GM19397 (cell line): Measurements from ENCODE around the gene TSEN2.
"Not testable (repeated sequence)": the region's sequence is repeated elsewhere in the genome, so short reads cannot be mapped to it uniquely, and the experiment has no call there.

Experiments
- ATAC-seq: cut with Tn5 transposase; IDR thresholded peaks from one replicate; pipeline ENCODE4 v1.9.1; 2021; ENCODE audit warnings: mild to moderate bottlenecking, moderate library complexity; ENCODE audit not compliant: unreplicated experiment

The TSEN2 gene

GRCh38 chr3:12451960-12452359 lies 32.3 kb upstream of the TSEN2 start:
- no peak for ATAC-seq

- ATAC-seq = no peak
Observed at GRCh38 chr3:12452361-12453330, 31.6 kb upstream of the TSEN2 start.

DNA sequence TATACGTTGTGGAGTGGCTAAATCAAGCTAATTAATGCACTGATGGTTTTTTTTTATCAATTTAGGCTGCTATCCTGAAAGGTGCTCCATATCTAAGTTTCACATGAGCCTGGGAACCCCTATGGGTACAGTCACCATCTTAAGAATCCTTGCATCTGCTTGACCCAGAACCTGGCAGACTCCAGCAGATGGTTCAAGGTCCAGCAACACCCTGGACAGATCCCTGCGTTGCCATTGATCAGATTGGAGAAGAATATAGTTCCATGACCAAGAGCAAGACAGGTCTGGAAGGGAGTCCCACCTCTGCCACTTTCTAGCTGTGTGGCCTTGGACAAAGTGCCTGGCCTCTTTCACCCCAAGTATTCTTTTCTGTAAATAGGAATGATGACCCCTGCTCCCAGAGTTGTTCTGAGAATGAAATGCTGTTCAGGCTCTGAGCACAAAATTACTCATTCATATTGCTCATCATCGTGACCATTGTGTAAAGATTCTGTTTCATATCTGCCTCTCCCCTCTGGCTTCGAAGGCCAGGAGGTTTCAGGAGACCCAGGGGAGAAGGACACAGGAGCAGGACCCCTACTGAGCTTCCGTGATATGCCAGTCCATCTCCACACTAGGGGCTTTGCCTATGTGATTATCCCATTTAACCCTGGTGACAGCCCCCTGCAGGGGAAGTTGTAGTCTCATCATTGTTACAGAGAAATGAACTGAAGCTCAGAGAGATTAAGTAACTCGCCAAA lies 30.0 kb upstream of the TSEN2 start:
- no peak for ATAC-seq

GRCh38 chr3:12454816-12455121 lies 29.5 kb upstream of the TSEN2 start:
- no peak for ATAC-seq

- ATAC-seq = no peak
Observed at GRCh38 chr3:12455740-12456139, 28.5 kb upstream of the TSEN2 start.

DNA sequence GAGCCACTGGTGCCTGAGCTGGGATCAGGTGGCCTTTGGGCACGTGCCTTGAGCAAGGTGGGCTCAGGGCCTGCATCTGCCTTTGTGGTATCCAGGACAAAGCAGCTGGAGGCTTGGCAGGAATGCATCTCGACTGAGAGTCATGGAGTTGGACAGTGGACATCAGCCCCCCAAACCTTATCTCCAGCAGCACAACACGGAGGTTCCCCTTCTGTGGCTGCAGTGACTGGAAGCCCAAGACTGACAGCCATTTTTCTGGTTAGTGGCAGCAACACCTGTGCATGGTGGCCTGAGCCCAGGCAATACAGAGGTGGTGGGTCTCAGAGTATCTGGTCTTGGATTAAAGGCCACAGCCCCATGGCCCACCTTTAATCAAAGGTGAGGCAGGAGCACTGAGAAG lies 27.8 kb upstream of the TSEN2 start:
- no peak for ATAC-seq

DNA sequence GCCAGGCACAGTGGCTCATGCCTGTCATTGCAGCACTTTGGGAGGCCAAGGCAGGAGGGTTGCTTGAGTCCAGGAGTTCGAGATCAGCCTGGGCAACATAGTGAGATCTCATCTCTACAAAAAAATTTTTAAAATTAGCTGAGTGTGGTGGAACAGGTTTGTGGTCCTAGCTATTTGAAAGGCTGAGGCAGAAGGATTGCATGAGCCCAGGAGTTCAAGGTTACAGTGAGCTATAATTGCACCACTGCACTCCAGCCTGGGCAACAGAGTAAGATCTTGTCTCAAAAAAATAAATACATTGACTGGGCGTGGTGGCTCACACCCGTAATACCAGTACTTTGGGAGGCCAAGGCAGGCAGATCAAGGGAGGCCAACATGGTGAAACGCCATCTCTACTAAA lies 26.9 kb upstream of the TSEN2 start:
- ATAC-seq = not testable (repeated sequence)

DNA sequence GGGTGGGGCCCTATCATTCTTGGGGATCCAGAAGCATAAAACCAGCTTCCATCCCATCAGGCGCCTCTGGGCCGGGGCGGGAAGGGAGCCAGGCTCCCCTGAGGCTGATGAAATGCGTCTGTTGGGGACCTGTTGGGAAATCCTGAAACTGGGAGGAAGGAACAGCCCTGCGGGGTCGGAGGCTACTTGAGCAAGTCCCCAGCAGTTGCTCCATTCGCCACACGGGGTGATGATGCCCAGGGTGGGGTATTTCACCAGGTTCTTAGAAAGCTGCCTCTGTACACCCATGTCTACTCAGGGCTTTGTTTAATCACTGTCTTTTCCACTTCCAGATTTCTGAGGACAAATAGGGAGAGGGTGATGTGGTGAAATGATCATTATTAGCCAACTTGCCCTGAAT lies 25.4 kb upstream of the TSEN2 start:
- no peak for ATAC-seq

GRCh38 chr3:12460127-12460526 lies 24.2 kb upstream of the TSEN2 start:
- ATAC-seq = no peak

DNA sequence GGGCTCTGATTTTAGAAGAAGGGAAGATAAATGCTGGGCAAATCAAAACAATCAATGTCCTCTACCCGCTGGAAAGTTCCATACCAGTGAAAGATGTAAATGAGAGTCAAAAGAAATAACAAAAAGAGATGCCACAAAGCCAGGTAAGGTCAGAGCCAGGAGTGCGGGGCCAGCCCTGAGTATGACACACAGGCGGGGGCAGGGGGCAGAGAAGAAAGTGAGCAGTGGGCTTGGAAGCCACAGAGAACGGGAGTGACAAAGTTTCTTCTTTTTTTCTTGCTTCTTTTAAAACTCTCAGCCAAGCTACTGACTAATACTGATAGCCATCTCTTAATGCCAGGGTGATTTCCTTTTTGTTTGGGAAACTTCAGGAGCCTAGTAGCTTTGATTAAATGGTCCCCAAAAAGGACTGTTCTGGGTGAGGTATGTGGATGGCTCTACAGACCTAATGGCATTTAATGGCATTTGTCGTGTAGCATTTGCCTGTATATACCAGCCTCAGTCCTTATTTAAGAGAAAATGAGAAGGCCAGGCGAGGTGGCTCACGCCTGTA lies 23.1 kb upstream of the TSEN2 start:
- no peak for ATAC-seq

- ATAC-seq = no peak
Observed at GRCh38 chr3:12462159-12462947, 21.9 kb upstream of the TSEN2 start.

- no peak for ATAC-seq
Observed at GRCh38 chr3:12463686-12464085, 20.6 kb upstream of the TSEN2 start.

DNA sequence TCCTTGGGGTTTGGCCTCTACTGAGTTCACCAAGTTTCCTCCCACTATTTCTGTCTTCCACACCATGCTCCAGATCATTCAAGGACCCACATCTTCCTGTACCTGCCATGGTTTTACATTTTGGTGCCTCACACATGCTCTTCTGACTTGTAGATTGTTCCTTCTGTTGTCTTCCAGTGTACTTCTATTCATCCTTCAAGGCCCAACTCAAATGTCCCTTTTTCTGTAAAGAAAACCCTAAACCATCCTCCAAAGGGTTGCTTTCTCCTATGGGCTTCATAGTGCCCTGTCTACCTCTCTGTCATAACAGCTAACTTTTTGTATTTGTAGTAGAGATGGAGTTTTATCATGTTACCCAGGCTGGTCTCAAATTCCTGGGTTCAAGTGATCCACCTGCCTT lies 20.1 kb upstream of the TSEN2 start:
- ATAC-seq = no peak

- no peak for ATAC-seq
Observed at GRCh38 chr3:12465151-12465835, 19.0 kb upstream of the TSEN2 start.

DNA sequence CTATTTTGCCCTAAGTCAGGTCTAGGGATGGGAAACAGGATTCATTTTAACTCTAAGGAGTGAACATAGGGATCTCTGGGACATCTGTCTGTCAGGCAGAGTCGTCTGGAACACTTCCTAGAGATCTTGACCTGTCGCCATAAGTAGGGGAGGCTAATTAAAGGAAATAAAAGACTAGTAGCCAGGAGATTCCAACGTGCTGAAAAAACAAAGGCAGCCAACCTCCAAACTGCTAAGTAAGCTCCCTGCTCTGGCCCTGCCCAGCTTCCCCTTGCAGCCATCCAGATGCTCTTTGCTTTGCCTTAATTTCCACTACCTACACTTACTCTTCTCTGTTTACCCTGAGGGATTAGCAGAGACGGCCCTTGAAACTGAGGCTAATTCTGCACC lies 18.4 kb upstream of the TSEN2 start:
- ATAC-seq = no peak

DNA sequence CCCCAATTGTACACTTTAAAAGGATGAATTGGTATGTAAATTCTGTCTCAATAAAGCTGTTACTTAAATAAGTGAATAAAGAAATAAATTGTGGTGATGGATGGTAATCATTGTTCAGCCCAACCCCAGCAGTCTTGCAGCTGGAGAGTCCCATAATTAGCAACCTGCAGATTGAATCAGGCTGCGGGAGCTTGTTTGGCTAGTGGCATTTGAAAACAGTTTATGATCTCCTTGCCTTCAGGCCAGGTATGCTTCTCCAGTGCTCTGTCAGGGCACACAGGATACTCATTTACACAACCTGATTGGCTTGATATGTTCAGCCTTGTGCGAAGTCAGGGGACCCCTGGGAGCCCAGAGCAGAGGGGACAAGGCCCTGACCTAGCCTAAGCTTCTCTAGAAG lies 16.5 kb upstream of the TSEN2 start:
- no peak for ATAC-seq

GRCh38 chr3:12468276-12468675 lies 16.0 kb upstream of the TSEN2 start:
- no peak for ATAC-seq

DNA sequence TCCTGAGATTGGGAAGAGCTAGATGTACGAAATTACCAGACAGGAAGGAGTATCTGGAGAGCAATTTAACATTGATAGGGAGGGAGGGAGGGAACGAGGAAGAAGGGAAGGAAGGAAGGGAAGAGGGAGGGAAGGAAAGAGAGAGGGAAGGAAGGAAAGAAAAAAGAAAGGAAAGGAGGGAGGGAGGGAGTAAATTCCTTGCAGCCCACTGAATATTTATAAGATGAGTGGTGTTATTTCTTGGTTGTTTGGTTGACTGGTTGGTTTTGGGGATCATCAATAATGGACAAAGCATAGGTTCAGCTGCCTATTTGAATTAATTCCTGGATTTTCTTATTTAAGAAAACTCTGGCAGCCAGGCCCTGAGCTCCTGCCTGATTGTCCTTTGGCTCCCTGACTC lies 15.5 kb upstream of the TSEN2 start:
- ATAC-seq = no peak

GRCh38 chr3:12469222-12469621 lies 15.1 kb upstream of the TSEN2 start:
- ATAC-seq = not testable (repeated sequence)

DNA sequence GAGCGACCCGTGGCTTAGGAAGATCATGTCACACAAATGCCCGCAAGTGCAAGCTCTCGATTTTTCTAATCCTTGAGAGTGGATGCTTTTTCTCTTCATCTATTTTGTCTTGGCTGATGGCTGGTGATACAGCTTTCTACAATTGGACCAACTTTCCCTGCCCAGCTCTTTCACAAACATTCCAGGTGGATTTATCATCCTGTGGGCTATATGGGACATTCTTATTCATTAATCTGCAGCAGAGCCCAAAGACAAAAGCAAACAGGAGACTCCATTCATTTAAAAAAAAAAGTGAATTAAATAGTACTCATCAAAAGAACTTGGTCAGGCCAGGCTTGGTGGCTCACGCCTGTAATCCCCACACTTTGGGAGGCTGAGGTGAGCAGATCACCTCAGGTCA lies 14.2 kb upstream of the TSEN2 start:
- no peak for ATAC-seq

GRCh38 chr3:12470680-12471079 lies 13.6 kb upstream of the TSEN2 start:
- no peak for ATAC-seq
